ENCODE results near the gene SHISA9. TPM values are rescaled to one million over a fixed set of nuclear protein-coding genes. Genes with fewer than 3 reads are reported as not detected.

The SHISA9 gene
- total and polyA plus RNA-seq, 2 donors from 2014 or later = 0.95 to 2.8 TPM

DNA sequence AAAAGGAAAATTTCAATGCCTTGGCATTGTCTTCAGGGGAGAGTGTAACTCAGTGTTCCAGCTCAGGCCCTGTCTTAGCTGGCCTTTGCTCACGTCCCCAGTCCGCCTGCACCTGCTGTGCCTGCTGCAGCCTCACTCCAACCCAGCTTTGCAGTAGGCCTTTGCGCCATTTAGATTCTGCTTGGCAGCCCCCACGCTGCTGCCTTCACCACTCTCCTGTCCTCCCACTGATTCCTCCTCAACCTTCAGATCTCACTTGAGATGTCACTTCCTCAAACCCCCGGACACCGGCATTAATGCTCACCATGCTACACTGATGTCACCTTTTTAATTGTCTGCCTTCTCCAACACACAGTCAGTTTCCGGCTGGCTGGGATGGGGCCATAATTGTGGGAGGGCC is 166.2 kb downstream of the SHISA9 start:
- Histone ChIP-seq H3K4me1 (ENCODE audit: control insufficient read depth in 2 of 3, insufficient read depth in 2 of 3, low read depth in 1 of 3, low read length in 3 of 3) (no peaks in the 10 kb centered on the region), H3K27me3 (ENCODE audit: control insufficient read depth, insufficient read depth, low read length) (no peaks in the 10 kb centered on the region), H3K4me3 (ENCODE audit: low read length in 3 of 3) (no peak overlapping the region), H3K27ac (ENCODE audit: low read depth in 2 of 2, low read length in 2 of 2) (no peak overlapping the region), H3K9me3 (ENCODE audit: control insufficient read depth in 2 of 3, insufficient read depth in 1 of 3, low read length in 3 of 3) (peaks cover 0 to 9% (median 0%) of the 10 kb centered on the region in 3 donors), H3K9ac (ENCODE audit: low read length in 3 of 3) (no peak overlapping the region), H3K36me3 (ENCODE audit: control insufficient read depth in 2 of 3, insufficient read depth in 3 of 3, low read length in 3 of 3) (peaks cover 0 to 6% (median 0%) of the 10 kb centered on the region in 3 donors)
- DNase-seq (no peak), FAIRE-seq (no peak)
- intact Hi-C loops (cut with DNase I) = no loop called here
- TF ChIP-seq, protein P1, sequence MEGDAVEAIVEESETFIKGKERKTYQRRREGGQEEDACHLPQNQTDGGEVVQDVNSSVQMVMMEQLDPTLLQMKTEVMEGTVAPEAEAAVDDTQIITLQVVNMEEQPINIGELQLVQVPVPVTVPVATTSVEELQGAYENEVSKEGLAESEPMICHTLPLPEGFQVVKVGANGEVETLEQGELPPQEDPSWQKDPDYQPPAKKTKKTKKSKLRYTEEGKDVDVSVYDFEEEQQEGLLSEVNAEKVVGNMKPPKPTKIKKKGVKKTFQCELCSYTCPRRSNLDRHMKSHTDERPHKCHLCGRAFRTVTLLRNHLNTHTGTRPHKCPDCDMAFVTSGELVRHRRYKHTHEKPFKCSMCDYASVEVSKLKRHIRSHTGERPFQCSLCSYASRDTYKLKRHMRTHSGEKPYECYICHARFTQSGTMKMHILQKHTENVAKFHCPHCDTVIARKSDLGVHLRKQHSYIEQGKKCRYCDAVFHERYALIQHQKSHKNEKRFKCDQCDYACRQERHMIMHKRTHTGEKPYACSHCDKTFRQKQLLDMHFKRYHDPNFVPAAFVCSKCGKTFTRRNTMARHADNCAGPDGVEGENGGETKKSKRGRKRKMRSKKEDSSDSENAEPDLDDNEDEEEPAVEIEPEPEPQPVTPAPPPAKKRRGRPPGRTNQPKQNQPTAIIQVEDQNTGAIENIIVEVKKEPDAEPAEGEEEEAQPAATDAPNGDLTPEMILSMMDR (IDR thresholded peaks at IDR 0.05; ENCODE audit: borderline replicate concordance, extremely low read depth, insufficient read depth) = no peak

DNA sequence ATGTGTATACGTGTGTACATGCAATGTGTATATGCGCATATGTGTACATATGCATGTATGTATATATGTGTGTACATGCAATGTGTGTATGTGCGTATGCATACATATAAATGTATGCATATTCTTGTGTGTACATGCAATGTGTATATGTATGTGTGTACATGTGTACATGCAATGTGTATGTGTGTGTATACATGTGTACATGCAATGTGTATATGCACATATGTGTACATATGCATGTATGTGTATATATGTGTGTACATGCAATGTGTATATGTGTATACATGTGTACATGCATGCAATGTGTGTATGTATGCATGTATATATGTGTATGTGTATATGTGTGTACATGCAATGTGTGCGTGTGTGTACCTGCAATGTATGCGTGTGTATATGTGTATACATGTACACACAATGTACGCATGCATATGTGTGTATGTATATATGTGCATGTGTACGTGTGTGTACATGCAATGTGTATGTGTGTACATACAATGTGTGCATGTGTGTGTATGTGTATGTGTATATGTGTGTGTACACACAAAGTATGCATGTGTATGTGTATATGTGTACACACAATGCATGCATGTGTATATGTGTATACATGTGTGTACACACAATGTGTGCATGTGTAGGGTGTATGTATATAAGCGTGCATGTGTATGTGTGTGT is 167.7 kb downstream of the SHISA9 start:
- no peaks in the 10 kb centered on the region for H3K4me1 ChIP-seq (ENCODE audit: control insufficient read depth in 2 of 3, insufficient read depth in 2 of 3, low read depth in 1 of 3, low read length in 3 of 3)
- no peak overlapping the region for H3K9ac ChIP-seq (ENCODE audit: low read length in 3 of 3)
- H3K36me3 ChIP-seq (ENCODE audit: control insufficient read depth in 2 of 3, insufficient read depth in 3 of 3, low read length in 3 of 3) = peaks cover 0 to 6% (median 0%) of the 10 kb centered on the region in 3 donors
- H3K27ac ChIP-seq (ENCODE audit: low read depth in 2 of 2, low read length in 2 of 2) = no peak overlapping the region
- H3K4me3 ChIP-seq (ENCODE audit: low read length in 3 of 3) = peak overlapping the region in 1 of 3 donors; percentile 40
- FAIRE-seq (no peak), DNase-seq (no peak)
- H3K9me3 ChIP-seq (ENCODE audit: control insufficient read depth in 2 of 3, insufficient read depth in 1 of 3, low read length in 3 of 3) = peaks cover 0 to 9% (median 0%) of the 10 kb centered on the region in 3 donors
- TF ChIP-seq, protein P1 (IDR thresholded peaks at IDR 0.05; ENCODE audit: borderline replicate concordance, extremely low read depth, insufficient read depth) = no peak
- H3K27me3 ChIP-seq (ENCODE audit: control insufficient read depth, insufficient read depth, low read length) = no peaks in the 10 kb centered on the region
- intact Hi-C loops (cut with DNase I) = no loop called here

DNA sequence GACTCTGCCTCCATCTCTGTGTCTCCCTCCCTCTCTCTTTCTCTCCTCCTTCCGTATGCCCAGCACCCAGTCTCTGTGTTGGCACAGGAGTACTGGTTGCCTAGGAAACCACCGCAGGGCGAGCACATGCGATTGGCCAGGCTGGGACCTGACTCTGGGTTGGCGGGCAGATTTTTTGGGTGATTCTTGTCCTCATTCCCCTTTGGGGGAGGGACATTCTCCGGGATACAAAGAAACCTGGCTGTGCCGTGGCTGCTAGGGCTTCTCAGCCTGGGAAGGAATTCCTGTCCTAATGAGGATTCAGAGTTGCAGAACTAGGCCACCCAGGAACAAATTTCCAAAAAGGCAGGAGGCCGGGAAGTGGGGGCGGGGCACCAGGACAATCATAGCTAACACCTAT is 168.9 kb downstream of the SHISA9 start:
- intact Hi-C loops (cut with DNase I) = no loop called here
- H3K9me3 ChIP-seq (ENCODE audit: control insufficient read depth in 2 of 3, insufficient read depth in 1 of 3, low read length in 3 of 3) = peaks cover 0 to 9% (median 0%) of the 10 kb centered on the region in 3 donors
- FAIRE-seq (no peak), DNase-seq (peak in 2 of 5 donors; percentile 19 to 26)
- no peaks in the 10 kb centered on the region for H3K27me3 ChIP-seq (ENCODE audit: control insufficient read depth, insufficient read depth, low read length)
- H3K4me1 ChIP-seq (ENCODE audit: control insufficient read depth in 2 of 3, insufficient read depth in 2 of 3, low read depth in 1 of 3, low read length in 3 of 3) = no peaks in the 10 kb centered on the region
- TF ChIP-seq, protein P1 (IDR thresholded peaks at IDR 0.05; ENCODE audit: borderline replicate concordance, extremely low read depth, insufficient read depth) = no peak
- H3K36me3 ChIP-seq (ENCODE audit: control insufficient read depth in 2 of 3, insufficient read depth in 3 of 3, low read length in 3 of 3) = peaks cover 0 to 6% (median 0%) of the 10 kb centered on the region in 3 donors
- H3K9ac ChIP-seq (ENCODE audit: low read length in 3 of 3) = no peak overlapping the region
- H3K4me3 ChIP-seq (ENCODE audit: low read length in 3 of 3) = no peak overlapping the region
- no peak overlapping the region for H3K27ac ChIP-seq (ENCODE audit: low read depth in 2 of 2, low read length in 2 of 2)

All from kidney (tissue), 14 donors.